CD4-positive, alpha-beta T cell treated with Interleukin-6 at 100 ng/mL for 8 hours (primary cell): ENCODE measurements around the gene LRRC15.

Source experiments
- DNase-seq: peaks from one replicate; pipeline ENCODE4 v3.0.0-alpha.2; 2020; ENCODE audit warnings: mixed read lengths, low spot score

LRRC15 gene

GRCh38 chr3:194360568-194360967 lies 9.0 kb downstream of the LRRC15 start:
- no peak for DNase-seq

DNA sequence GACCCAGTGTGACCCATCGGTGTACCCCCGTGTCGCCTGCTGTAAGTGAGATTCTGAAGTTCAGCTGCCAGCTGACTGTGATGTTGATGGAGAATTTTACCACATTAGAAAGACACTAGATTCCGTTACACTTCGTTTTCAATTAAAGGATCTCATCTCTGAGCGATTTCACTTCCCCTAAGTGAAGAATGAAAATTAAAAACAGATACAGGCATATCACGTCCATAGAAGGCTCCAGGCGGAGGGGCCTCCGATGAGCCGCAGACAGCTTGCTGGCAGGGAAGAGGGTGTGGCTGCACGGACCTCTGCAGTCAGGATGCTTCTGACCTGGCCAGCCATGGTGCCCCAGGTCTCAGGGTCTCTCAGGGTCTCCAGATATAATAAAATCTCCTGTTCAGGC lies 11.9 kb downstream of the LRRC15 start:
- DNase-seq, result no peak

GRCh38 chr3:194355379-194355778 lies 14.2 kb downstream of the LRRC15 start:
- DNase-seq, result no peak

- DNase-seq, result no peak
Measured at GRCh38 chr3:194354315-194354714, 15.2 kb downstream of the LRRC15 start.

DNA sequence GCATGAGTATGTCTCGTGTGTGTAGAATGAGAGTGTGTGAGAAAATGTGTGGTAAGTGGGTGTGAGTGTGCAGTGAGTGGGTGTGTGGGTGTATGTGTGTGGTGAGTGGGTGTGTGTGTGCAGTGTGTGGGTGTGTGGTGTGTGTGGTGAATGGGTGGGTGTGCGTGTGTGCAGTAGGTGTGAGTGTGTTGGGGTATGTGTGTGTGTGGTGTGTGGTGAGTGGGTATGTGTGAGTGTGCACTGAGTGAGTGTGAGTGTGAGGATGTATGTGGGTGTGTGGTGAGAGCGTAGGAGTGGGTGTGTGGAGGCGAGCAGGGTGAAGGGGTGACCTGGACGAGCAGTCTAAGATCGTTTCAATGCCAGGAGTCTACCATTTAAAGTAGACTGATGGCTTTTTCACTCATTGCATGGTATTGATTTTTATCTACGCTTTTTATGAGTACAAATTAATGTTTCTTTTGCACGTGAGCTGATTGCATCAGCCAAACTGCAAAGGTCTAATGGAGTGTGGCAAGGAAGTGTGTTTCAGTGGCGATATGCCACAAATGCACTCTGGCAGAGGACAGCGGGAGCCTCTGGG lies 16.8 kb downstream of the LRRC15 start:
- DNase-seq, result no peak

- no peak for DNase-seq
Measured at GRCh38 chr3:194351952-194352536, 17.5 kb downstream of the LRRC15 start.

DNA sequence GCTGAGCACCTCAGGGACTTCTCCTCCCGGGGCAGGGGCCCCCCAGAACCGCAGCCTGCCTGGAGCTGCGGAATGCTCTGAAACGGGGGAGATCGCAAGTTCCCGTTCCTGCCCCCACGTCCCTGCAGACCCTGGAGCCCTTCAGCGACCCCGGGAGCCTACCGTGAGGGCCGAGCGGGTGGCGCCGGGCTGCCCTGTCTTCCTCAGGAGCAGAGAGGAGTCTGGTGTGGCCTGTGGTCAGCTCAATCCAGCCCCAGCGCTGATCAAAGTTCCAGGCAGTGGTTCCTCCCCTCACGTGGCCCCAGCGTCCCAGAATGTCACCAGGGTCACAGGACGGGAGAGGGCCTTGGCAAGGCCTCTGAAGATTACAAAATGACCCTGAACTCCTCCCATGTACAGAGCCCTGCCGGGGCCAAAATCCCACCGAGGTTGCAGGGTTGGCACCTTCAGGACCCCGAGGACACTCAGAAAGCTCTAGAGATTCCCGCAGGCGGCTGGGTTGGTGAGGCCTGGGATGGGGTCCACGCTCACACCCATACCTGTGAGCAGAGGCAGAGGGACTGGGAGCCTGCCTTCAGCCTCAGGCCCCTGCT lies 18.4 kb downstream of the LRRC15 start, which contains the start of gene CPN2:
CPN2 (minus strand) TSS at position 249 of the 593 bp plus-strand sequence. CDS start 8,626 bp downstream, outside the sequence.
- DNase-seq, result no peak

- no peak for DNase-seq
Measured at GRCh38 chr3:194350726-194351071, 18.8 kb downstream of the LRRC15 start.

DNA sequence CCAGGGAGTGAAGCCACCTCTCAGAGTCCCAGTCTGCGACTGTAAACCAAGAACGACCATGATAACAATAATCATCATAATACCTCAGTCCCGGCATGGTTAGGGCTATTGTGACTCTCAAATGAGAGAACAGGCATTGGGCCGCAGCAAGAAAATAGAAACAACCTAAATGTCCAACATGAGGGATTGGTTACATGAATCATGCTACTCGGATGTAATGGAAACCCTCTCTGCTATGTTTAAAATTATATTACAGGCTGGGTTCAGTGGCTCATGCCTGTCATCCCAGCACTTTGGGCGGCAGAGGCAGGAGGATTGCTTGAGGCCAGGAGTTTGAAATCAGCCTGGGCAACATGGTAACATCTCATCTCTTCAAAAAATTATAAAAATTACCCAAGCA lies 21.2 kb downstream of the LRRC15 start:
- no peak for DNase-seq

- DNase-seq, result no peak
Measured at GRCh38 chr3:194346621-194347020, 22.9 kb downstream of the LRRC15 start.

GRCh38 chr3:194346035-194346434 lies 23.5 kb downstream of the LRRC15 start:
- DNase-seq, result no peak

- peak; percentile 58 for DNase-seq
Measured at GRCh38 chr3:194344012-194344411, 25.5 kb downstream of the LRRC15 start.

GRCh38 chr3:194343561-194343893 lies 26.0 kb downstream of the LRRC15 start:
- no peak for DNase-seq

- DNase-seq, result no peak
Measured at GRCh38 chr3:194342861-194343560, 26.5 kb downstream of the LRRC15 start.

DNA sequence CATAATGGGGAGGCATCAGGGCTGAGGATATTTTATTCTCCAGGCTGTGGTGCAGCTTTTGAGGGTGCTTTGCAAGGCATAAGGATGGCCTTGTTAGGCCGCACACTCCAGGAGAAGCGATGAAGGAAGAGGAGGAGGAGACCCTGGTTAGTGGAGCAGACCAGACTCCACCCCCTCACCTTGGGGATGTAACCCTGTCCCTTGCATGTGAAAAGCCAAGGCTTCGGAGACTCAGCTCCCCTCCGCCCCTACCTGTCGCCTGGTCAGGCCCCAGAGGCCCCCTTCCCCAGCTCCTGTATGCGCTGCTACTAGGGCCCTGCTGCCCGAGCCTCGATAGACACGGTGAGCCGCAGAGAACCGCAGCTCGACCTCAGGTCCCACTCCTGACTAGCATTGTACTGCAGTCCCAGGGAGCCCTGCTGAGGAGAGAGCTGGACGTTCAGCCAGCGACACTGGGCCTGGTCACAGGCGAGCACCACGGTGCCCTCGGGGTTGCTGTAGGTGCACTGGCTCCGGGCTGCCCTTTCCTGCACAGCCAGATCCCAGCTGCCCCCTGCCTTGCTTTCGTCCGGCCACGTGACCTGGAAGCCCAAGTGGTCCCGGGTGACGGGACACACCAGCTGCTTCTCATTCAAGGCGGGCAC lies 28.7 kb downstream of the LRRC15 start:
- no peak for DNase-seq

GRCh38 chr3:194339840-194340239 lies 29.7 kb downstream of the LRRC15 start:
- DNase-seq, result no peak

- DNase-seq, result no peak
Measured at GRCh38 chr3:194339356-194339755, 30.2 kb downstream of the LRRC15 start.

GRCh38 chr3:194337965-194338753 lies 31.4 kb downstream of the LRRC15 start:
- DNase-seq, result no peak

DNA sequence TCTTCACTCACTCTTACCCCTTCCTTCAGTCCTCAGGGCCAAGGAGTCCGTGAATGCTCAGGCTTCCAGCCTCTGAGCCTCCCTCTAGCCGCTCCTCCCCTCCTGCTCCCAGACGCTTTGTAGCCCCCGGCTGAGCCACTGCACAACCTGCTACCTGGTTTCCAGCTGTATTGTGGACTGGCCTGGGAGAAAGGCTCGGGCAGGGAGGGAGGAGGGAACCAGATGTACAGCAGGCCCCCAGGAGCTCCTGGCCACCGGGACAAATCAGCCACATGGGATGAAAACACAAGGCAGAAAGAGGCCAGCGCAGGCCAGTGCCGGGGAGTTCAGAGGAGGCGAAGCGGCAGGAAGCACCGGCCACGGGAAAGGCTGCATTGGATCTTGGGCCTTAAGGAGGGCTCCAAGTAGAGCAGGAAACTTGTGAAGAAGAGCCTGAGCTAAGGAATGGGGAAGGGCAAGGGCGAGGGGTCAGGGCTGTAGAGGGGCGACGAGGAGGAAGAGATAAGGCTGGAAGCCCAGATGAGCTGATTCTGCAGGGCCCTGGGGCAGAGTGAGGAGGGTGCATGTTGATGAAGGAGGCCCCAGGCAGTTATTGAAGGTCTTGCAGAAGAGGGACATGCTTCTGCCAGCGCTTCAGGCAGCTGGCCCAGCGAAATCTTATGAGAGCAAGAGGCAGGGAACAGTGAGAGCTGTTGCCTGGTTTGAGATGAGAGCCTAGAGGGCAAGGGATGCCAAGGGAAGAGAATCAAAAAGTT lies 32.8 kb downstream of the LRRC15 start:
- no peak for DNase-seq

DNA sequence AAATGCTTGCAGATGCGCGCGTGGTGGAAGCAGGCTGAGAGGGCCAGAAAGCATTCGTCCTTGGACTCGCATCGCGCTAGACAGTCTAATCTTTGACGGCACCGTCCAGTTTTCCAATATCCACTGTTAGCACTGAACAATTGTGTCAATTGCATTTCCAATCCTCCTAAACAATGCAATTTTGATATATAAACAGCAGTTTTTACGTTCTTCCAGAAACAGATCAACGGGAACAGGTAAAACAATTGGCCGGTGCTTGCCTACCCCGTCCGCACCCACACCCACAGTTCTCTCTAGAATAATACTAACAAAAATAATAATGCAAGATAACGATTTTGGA lies 35.6 kb downstream of the LRRC15 start:
- DNase-seq, result no peak

DNA sequence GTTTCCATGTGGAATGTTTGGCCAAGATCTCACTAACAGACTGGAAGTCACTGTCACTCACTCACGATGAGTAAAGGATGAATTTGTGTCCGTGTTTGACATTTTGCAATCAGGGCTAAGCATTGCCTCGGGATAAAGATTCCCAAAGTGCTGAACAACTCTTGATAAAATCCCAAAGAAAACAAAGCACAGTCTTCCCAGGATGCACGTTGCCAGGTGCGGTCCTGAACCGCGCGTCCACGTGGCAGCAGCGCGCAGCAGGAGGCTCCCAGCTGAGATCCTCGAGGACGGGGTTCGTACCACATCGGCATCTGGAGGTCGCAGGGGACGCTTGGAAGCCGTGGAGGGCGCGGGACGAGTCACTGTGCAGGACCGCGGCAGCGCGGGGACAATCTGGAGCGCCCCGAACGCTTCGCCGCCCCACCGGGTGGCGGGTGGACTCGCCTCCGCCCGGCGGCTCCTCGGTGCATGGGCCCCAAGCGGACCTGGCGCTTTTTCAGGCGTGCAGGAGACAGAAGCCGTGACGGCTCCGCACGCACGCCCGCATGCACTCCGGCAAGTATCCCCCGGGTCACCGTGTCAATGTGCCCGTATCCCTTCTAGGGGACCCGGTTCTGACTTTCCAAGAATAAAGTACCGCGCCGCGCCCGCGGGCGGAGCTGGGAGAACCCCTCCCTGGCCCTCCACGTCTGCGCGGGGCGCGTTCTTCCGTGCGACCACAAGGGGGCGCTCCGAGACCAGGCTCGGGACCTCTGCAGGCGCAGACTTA lies 36.1 kb downstream of the LRRC15 start:
- peak; percentile 86 for DNase-seq
